ENCODE data around the gene GINS2.

The GINS2 gene

DNA sequence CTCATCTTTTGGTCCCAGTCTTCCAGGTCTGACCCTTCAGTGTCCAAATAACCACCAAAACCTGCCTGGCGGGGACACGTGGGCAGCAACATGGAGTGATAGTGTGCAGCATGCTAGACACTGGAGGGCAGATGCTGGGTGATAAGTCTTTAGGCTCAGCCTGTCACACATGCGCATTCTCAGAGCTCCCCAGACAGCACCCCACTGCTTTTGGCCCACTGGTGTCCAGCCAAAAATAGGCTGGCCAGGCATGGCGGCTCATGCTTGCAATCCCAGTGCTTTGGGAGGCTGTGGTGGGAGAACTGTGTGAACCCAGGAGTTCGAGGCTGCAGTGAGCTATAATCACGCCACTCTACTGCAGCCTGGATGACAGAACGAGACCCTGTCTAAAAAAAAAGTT, 12.3 kb downstream of the GINS2 start:
- no peaks in the 10 kb centered on the region for H3F3A ChIP-seq (ENCODE audit: insufficient read depth, low read length)
- H4K20me1 ChIP-seq (ENCODE audit: insufficient read depth, low read length), result no peaks in the 10 kb centered on the region
- no peak overlapping the region for H3K27ac ChIP-seq (ENCODE audit: low read depth, low read length, poor library complexity, severe bottlenecking)
- no peaks in the 10 kb centered on the region for H3K27me3 ChIP-seq (ENCODE audit: insufficient read depth, low read length)
- H3K79me2 ChIP-seq (ENCODE audit: insufficient read depth, low read length), result no peaks in the 10 kb centered on the region
- H3K4me3 ChIP-seq (ENCODE audit: low read depth, low read length, poor library complexity, severe bottlenecking), result no peak overlapping the region
- H3K9me2 ChIP-seq (ENCODE audit: low read depth, low read length), result no peaks in the 10 kb centered on the region
- no peaks in the 10 kb centered on the region for H3K9me3 ChIP-seq (ENCODE audit: low read length)
- H3K4me2 ChIP-seq (ENCODE audit: low read length), result no peak overlapping the region
- no peaks in the 10 kb centered on the region for H3K4me1 ChIP-seq (ENCODE audit: insufficient read depth, low read length, severe bottlenecking)
- TF ChIP-seq, protein P1, sequence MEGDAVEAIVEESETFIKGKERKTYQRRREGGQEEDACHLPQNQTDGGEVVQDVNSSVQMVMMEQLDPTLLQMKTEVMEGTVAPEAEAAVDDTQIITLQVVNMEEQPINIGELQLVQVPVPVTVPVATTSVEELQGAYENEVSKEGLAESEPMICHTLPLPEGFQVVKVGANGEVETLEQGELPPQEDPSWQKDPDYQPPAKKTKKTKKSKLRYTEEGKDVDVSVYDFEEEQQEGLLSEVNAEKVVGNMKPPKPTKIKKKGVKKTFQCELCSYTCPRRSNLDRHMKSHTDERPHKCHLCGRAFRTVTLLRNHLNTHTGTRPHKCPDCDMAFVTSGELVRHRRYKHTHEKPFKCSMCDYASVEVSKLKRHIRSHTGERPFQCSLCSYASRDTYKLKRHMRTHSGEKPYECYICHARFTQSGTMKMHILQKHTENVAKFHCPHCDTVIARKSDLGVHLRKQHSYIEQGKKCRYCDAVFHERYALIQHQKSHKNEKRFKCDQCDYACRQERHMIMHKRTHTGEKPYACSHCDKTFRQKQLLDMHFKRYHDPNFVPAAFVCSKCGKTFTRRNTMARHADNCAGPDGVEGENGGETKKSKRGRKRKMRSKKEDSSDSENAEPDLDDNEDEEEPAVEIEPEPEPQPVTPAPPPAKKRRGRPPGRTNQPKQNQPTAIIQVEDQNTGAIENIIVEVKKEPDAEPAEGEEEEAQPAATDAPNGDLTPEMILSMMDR (IDR thresholded peaks at IDR 0.05; ENCODE audit: low read length), result no peak
- TF ChIP-seq EZH2 (IDR thresholded peaks at IDR 0.05; ENCODE audit: borderline replicate concordance, low read length), result no peak
- H3K36me3 ChIP-seq (ENCODE audit: insufficient read depth, low read length), result peaks cover 100% of the 10 kb centered on the region
- no peak overlapping the region for H2AFZ ChIP-seq (ENCODE audit: low read length)
- H3K9ac ChIP-seq (ENCODE audit: low read length), result no peak overlapping the region

DNA sequence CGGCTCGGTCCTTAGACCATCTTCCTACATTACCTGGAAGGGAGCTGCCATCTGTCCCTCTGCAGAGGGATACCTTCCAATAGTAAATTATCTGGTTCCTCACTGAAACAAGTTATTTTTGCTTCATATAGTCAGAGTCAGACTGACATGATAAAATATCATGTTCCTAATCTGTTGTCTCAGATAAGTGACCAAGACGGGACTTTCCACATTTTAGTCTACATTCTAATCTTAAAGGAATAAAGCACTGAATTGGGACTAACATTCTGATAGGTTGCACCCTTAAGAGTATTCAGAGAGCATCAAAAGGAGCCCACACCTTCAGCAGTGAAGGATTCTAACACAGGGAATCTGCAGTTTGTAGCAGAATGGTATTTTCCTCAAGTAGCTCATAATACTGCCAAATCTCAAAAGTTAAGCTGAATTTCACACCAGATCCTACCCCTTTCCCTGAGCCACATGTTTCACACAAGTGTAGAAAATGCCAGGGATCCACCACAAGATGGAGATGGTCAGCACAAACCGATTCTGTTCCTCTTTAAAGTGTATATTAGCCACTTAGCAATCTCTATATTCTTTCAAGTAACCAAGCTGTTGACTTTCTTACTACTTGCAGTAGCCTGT, 13.4 kb downstream of the GINS2 start:
- no peaks in the 10 kb centered on the region for H3K9me3 ChIP-seq (ENCODE audit: low read length)
- no peaks in the 10 kb centered on the region for H3K79me2 ChIP-seq (ENCODE audit: insufficient read depth, low read length)
- no peak overlapping the region for H3K4me2 ChIP-seq (ENCODE audit: low read length)
- no peak overlapping the region for H3K4me3 ChIP-seq (ENCODE audit: low read depth, low read length, poor library complexity, severe bottlenecking)
- H4K20me1 ChIP-seq (ENCODE audit: insufficient read depth, low read length), result no peaks in the 10 kb centered on the region
- no peak overlapping the region for H2AFZ ChIP-seq (ENCODE audit: low read length)
- H3K27ac ChIP-seq (ENCODE audit: low read depth, low read length, poor library complexity, severe bottlenecking), result no peak overlapping the region
- H3K36me3 ChIP-seq (ENCODE audit: insufficient read depth, low read length), result peaks cover 98% of the 10 kb centered on the region
- no peak overlapping the region for H3K9ac ChIP-seq (ENCODE audit: low read length)
- H3K27me3 ChIP-seq (ENCODE audit: insufficient read depth, low read length), result no peaks in the 10 kb centered on the region
- no peaks in the 10 kb centered on the region for H3K4me1 ChIP-seq (ENCODE audit: insufficient read depth, low read length, severe bottlenecking)
- TF ChIP-seq, protein P1 (IDR thresholded peaks at IDR 0.05; ENCODE audit: low read length), result peak; percentile 48; the same call in 1 of the 2 replicates
- TF ChIP-seq EZH2 (IDR thresholded peaks at IDR 0.05; ENCODE audit: borderline replicate concordance, low read length), result no peak
- no peaks in the 10 kb centered on the region for H3F3A ChIP-seq (ENCODE audit: insufficient read depth, low read length)
- no peaks in the 10 kb centered on the region for H3K9me2 ChIP-seq (ENCODE audit: low read depth, low read length)

DNA sequence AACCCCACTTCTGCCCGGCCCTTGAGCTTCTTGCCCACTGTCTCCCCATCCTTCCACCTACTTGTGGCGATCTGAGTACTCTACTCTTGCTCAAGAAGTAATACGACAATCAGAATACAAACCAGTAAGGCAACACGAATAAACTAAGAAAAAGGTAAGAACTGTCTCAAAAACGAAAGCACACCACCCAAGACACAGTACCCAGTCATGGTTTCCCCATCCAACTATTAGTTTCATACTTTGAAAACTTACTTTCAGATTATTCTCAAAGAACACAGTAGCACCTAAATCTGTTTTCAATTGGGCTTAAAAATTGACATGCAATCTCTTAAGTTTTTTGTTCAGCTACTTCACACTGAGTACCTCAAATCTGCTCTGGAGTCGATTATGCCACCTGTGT, 13.9 kb downstream of the GINS2 start:
- TF ChIP-seq, protein P1 (IDR thresholded peaks at IDR 0.05; ENCODE audit: low read length), result no peak
- no peak for TF ChIP-seq EZH2 (IDR thresholded peaks at IDR 0.05; ENCODE audit: borderline replicate concordance, low read length)

More for the DNA sequence above, 13.9 kb downstream of the GINS2 start:
- no peaks in the 10 kb centered on the region for H3K9me2 ChIP-seq (ENCODE audit: low read depth, low read length)
- peaks cover 98% of the 10 kb centered on the region for H3K36me3 ChIP-seq (ENCODE audit: insufficient read depth, low read length)
- H3F3A ChIP-seq (ENCODE audit: insufficient read depth, low read length), result no peaks in the 10 kb centered on the region
- no peak overlapping the region for H3K4me3 ChIP-seq (ENCODE audit: low read depth, low read length, poor library complexity, severe bottlenecking)
- H3K9me3 ChIP-seq (ENCODE audit: low read length), result no peaks in the 10 kb centered on the region
- no peaks in the 10 kb centered on the region for H3K27me3 ChIP-seq (ENCODE audit: insufficient read depth, low read length)
- H3K9ac ChIP-seq (ENCODE audit: low read length), result no peak overlapping the region
- no peak overlapping the region for H2AFZ ChIP-seq (ENCODE audit: low read length)
- no peak overlapping the region for H3K27ac ChIP-seq (ENCODE audit: low read depth, low read length, poor library complexity, severe bottlenecking)
- no peaks in the 10 kb centered on the region for H3K4me1 ChIP-seq (ENCODE audit: insufficient read depth, low read length, severe bottlenecking)
- no peaks in the 10 kb centered on the region for H3K79me2 ChIP-seq (ENCODE audit: insufficient read depth, low read length)
- no peak overlapping the region for H3K4me2 ChIP-seq (ENCODE audit: low read length)
- H4K20me1 ChIP-seq (ENCODE audit: insufficient read depth, low read length), result no peaks in the 10 kb centered on the region

All from OCI-LY1 (cell line).